ENCODE data around the gene GAB2. TPM values are rescaled to one million over a fixed set of nuclear protein-coding genes. Genes with fewer than 3 reads are reported as not detected.

The GAB2 gene
- total and polyA plus RNA-seq, 10 of the 15 experiments (the other 5 are each of a cell fraction or from before 2014, with no cell fraction given) = 0.69 to 12.6 (median 3.8) TPM

DNA sequence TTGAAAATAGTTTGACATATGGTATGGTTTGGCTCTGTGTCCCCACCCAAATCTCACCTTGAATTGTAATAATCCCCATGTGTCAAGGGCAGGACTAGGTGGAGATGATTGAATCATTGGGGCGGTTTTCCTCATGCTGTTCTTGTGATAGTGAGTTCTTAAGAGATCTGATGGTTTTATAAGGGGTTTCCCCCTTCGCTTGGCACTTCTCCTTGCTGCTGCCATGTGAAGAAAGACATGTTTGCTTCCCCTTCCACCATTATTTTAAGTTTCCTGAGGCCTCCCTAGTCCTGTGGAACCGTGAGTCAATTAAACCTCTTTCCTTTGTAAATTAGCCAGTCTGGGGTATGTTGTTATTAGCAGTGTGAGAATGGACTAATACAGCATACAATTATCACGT, 236.9 kb downstream of the GAB2 start:
- Histone ChIP-seq H3K36me3 (ENCODE audit: control insufficient read depth in 2 of 2, insufficient read depth in 2 of 2, low read length in 1 of 2) (no peaks in the 10 kb centered on the region; a peak in 1 of 4 replicates), H3K4me3 (no peak overlapping the region), H3K27ac (ENCODE audit: control insufficient read depth, insufficient read depth) (no peak overlapping the region), H3K9ac (ENCODE audit: control insufficient read depth, insufficient read depth, low read length) (no peak overlapping the region), H3K9me3 (replicated peaks; ENCODE audit: control insufficient read depth, insufficient read depth, low read length) (no peaks in the 10 kb centered on the region), H2AFZ (ENCODE audit: control insufficient read depth, low read depth, low read length) (no peak overlapping the region), H3K4me2 (ENCODE audit: control insufficient read depth, insufficient read depth) (no peak overlapping the region), H4K20me1 (ENCODE audit: control insufficient read depth, insufficient read depth) (no peaks in the 10 kb centered on the region), H3K79me2 (ENCODE audit: control insufficient read depth, insufficient read depth, low read length) (no peaks in the 10 kb centered on the region), H3K27me3 (replicated peaks in 1 of 2; ENCODE audit: control insufficient read depth in 2 of 2, insufficient read depth in 2 of 2, low read length in 1 of 2) (no peaks in the 10 kb centered on the region), H3K4me1 (ENCODE audit: control insufficient read depth, insufficient read depth, low read length) (no peaks in the 10 kb centered on the region)
- TF ChIP-seq PML (IDR thresholded peaks at IDR 0.05; ENCODE audit: low read length) (no peak), MTA2 (IDR thresholded peaks at IDR 0.05; ENCODE audit: low read depth) (no peak), TARDBP (IDR thresholded peaks at IDR 0.05; ENCODE audit: borderline replicate concordance) (no peak), PAX5 (IDR thresholded peaks at IDR 0.05; ENCODE audit: borderline replicate concordance, low read depth, low read length) (no peak), TBL1XR1 (IDR thresholded peaks at IDR 0.05; ENCODE audit: low read depth, low read length) (no peak), ATF7 (IDR thresholded peaks at IDR 0.05; ENCODE audit: low read depth) (no peak), CHD4 (IDR thresholded peaks at IDR 0.05) (no peak), ASH2L (IDR thresholded peaks at IDR 0.05; ENCODE audit: borderline replicate concordance, low read depth) (no peak), ZNF274 (IDR thresholded peaks at IDR 0.05; ENCODE audit: insufficient read depth, insufficient read length) (no peak), PAX8 (IDR thresholded peaks at IDR 0.05) (no peak), MYC (IDR thresholded peaks at IDR 0.05; ENCODE audit: insufficient read depth, insufficient read length, insufficient replicate concordance, low read length, severe bottlenecking) (no peak)
- TF ChIP-seq, protein P1, sequence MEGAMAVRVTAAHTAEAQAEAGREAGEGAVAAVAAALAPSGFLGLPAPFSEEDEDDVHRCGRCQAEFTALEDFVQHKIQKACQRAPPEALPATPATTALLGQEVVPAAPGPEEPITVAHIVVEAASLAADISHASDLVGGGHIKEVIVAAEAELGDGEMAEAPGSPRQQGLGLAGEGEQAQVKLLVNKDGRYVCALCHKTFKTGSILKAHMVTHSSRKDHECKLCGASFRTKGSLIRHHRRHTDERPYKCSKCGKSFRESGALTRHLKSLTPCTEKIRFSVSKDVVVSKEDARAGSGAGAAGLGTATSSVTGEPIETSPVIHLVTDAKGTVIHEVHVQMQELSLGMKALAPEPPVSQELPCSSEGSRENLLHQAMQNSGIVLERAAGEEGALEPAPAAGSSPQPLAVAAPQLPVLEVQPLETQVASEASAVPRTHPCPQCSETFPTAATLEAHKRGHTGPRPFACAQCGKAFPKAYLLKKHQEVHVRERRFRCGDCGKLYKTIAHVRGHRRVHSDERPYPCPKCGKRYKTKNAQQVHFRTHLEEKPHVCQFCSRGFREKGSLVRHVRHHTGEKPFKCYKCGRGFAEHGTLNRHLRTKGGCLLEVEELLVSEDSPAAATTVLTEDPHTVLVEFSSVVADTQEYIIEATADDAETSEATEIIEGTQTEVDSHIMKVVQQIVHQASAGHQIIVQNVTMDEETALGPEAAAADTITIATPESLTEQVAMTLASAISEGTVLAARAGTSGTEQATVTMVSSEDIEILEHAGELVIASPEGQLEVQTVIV (IDR thresholded peaks at IDR 0.05; ENCODE audit: borderline replicate concordance, partially characterized antibody) = no peak
- BruUV-seq (replicated peaks) = no TSS peak
- intact Hi-C loops (cut with micrococcal nuclease; ENCODE audit: unreplicated experiment) = loop anchor here (10.0 kb wide), 1 partner anchor 186 kb away; the partner anchor contains the start of gene INTS4
- ChIA-PET CTCF (no interaction called here), RAD21 (ENCODE audit: unreplicated experiment) (no interaction called here), POLR2A (no interaction called here), SMC1A (ENCODE audit: uncharacterized antibody, unreplicated experiment) (no interaction called here)
- 96% methylated on average over 4 of the region's 4 CpGs for WGBS (ENCODE audit: insufficient coverage, insufficient replicate concordance, low lambda C conversion rate, missing lambda C conversion rate)
- ATAC-seq = no peak
- DNase-seq (ENCODE audit: low read depth, low spot score) = no peak
- no peak for FAIRE-seq
- in situ Hi-C loops (cut with MboI) = no loop called here
